ENCODE measurements around the gene KLHL2. TPM values are rescaled to one million over a fixed set of nuclear protein-coding genes. Genes with fewer than 3 reads are reported as not detected.

The KLHL2 gene
- total RNA-seq, 1 donor from 2014 or later = 19.5 TPM

DNA sequence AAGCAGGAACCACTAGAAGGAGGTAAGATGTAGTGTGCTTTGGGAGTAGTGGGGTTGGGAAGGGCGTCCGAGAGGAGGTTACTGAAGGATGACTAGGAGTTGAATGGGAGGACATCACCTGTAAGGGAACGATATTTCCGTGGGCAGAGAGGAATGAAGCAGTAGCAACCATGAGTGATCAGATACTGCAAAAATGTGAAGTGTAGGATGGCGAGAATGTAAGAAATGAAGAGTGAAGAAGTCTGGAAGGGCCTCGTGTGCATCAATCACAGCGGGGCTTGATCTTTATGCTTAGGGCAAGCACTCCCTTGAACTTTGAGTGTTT, 120.7 kb downstream of the KLHL2 start:
- H3K4me3 ChIP-seq (ENCODE audit: low read depth, low read length) = peak overlapping the region; percentile 80
- TF ChIP-seq, protein P1, sequence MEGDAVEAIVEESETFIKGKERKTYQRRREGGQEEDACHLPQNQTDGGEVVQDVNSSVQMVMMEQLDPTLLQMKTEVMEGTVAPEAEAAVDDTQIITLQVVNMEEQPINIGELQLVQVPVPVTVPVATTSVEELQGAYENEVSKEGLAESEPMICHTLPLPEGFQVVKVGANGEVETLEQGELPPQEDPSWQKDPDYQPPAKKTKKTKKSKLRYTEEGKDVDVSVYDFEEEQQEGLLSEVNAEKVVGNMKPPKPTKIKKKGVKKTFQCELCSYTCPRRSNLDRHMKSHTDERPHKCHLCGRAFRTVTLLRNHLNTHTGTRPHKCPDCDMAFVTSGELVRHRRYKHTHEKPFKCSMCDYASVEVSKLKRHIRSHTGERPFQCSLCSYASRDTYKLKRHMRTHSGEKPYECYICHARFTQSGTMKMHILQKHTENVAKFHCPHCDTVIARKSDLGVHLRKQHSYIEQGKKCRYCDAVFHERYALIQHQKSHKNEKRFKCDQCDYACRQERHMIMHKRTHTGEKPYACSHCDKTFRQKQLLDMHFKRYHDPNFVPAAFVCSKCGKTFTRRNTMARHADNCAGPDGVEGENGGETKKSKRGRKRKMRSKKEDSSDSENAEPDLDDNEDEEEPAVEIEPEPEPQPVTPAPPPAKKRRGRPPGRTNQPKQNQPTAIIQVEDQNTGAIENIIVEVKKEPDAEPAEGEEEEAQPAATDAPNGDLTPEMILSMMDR (conservative IDR thresholded peaks at IDR 0.05; ENCODE audit: low read depth, low read length) = no peak
- DNase-seq (ENCODE audit: low read depth) = no peak

DNA sequence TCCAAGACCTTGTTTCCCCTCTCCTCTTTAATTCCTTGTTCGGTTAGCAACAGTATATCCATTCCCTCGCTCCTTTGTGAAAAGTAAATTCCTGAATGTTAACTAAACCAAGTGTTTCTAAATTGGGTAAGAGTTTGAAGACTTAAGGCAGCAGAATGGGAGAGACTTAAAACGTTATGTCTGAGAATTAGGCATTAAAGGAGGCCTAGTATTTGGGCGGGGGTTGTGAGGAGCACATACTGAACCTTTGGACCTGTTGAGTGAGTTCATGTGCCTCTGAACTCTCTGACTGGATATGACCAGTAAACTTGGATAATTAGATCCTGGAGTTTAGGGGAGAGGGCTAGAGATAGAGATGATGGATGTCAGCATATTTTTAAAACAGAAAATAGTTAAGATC, 121.3 kb downstream of the KLHL2 start:
- no peak for DNase-seq (ENCODE audit: low read depth)
- TF ChIP-seq, protein P1 (conservative IDR thresholded peaks at IDR 0.05; ENCODE audit: low read depth, low read length) = no peak
- H3K4me3 ChIP-seq (ENCODE audit: low read depth, low read length) = peak overlapping the region; percentile 80

- TF ChIP-seq, protein P1 (conservative IDR thresholded peaks at IDR 0.05; ENCODE audit: low read depth, low read length) = no peak
- no peak for DNase-seq (ENCODE audit: low read depth)
- H3K4me3 ChIP-seq (ENCODE audit: low read depth, low read length) = peak overlapping the region; percentile 80
Measured at GRCh38 chr4:165330071-165330470, 122.7 kb downstream of the KLHL2 start.

DNA sequence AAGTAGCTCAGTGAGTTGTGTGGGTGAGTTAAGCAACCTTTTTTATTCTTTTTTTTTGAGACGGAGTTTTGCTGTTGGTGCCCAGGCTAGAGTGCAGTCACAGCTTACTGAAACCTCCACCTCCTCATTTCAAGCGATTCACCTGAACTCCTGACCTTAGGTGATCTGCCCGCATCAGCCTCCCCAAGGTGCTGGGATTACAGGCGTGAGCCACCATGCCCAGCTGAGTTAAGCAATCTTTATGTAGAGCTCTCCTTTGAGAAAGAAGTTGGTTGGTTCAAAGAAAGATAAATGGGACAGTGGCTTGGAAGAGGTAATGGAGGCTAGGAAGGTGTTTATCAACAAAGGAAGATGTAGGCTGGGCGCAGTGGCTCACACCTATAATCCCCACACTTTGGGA, 123.3 kb downstream of the KLHL2 start:
- TF ChIP-seq, protein P1 (conservative IDR thresholded peaks at IDR 0.05; ENCODE audit: low read depth, low read length) = no peak
- no peak for DNase-seq (ENCODE audit: low read depth)

DNA sequence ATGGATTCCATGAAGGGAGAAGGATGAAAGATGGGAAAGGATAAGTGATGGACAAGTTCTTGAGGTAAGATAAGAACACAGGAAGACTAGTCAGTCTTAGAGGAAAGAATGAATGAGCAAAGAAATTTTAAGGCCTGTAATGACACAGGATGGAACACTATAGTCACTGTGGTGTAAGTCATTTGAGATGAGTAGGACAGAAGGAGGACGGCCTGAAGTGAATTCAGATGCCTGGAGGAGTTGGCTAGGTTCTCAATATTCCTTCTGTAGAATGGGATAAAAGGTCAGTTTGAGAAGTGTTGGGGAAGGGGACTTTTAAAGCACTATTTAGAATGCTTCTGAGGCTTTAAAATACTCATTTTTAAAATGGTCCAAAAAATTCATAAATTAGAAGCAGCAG, 124.0 kb downstream of the KLHL2 start:
- DNase-seq (ENCODE audit: low read depth) = no peak
- TF ChIP-seq, protein P1 (conservative IDR thresholded peaks at IDR 0.05; ENCODE audit: low read depth, low read length) = no peak
- peak overlapping the region; percentile 32 for H3K4me3 ChIP-seq (ENCODE audit: low read depth, low read length)

More for the DNA sequence above, 123.3 kb downstream of the KLHL2 start:
- H3K4me3 ChIP-seq (ENCODE audit: low read depth, low read length) = peak overlapping the region; percentile 80

GRCh38 chr4:165331823-165332222, 124.5 kb downstream of the KLHL2 start:
- DNase-seq (ENCODE audit: low read depth) = no peak
- peak overlapping the region; percentile 32 for H3K4me3 ChIP-seq (ENCODE audit: low read depth, low read length)
- TF ChIP-seq, protein P1 (conservative IDR thresholded peaks at IDR 0.05; ENCODE audit: low read depth, low read length) = no peak

- peak overlapping the region; percentile 9 for H3K4me3 ChIP-seq (ENCODE audit: low read depth, low read length)
- TF ChIP-seq, protein P1 (conservative IDR thresholded peaks at IDR 0.05; ENCODE audit: low read depth, low read length) = no peak
- DNase-seq (ENCODE audit: low read depth) = no peak
Measured at GRCh38 chr4:165332502-165332901, 125.1 kb downstream of the KLHL2 start.
